GM19099 (cell line): Measurements from ENCODE around the gene GJB3.

ENCODE experiments used
- POLR2A ChIP-seq: IDR thresholded peaks from 3 replicates; pipeline ENCODE4 v1.6.1; 2011; ENCODE audit warnings: low read depth; ENCODE audit not compliant: insufficient read length; ENCODE audit errors: extremely low read depth

GJB3 gene

DNA sequence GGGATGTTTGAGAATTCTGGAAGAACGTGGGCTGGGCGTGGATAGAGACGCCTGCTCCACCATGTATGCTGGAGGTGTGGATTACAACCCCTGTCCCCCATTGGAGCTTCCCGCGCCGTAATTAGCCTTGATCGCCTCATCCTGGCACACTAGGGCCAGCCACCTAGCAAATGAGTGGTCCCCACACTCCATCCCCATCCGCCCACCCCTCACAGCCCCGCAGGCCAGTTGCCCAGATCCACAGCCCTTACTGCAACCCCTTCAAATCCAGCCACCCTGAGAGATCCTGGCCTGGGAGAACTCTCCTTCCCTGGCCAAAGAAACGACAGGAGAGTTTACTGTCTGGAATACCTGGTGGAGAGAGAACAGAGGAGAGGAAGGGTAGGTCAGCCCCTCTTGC lies 11.4 kb downstream of the GJB3 start:
- no peak for TF ChIP-seq POLR2A

GRCh38 chr1:34792868-34793727 lies 12.1 kb downstream of the GJB3 start, which contains the start of gene GJA4:
TSS of gene GJA4 (plus strand) at chr1:34792999. CDS start at chr1:34794214, 1,215 bp downstream.
- no peak for TF ChIP-seq POLR2A

DNA sequence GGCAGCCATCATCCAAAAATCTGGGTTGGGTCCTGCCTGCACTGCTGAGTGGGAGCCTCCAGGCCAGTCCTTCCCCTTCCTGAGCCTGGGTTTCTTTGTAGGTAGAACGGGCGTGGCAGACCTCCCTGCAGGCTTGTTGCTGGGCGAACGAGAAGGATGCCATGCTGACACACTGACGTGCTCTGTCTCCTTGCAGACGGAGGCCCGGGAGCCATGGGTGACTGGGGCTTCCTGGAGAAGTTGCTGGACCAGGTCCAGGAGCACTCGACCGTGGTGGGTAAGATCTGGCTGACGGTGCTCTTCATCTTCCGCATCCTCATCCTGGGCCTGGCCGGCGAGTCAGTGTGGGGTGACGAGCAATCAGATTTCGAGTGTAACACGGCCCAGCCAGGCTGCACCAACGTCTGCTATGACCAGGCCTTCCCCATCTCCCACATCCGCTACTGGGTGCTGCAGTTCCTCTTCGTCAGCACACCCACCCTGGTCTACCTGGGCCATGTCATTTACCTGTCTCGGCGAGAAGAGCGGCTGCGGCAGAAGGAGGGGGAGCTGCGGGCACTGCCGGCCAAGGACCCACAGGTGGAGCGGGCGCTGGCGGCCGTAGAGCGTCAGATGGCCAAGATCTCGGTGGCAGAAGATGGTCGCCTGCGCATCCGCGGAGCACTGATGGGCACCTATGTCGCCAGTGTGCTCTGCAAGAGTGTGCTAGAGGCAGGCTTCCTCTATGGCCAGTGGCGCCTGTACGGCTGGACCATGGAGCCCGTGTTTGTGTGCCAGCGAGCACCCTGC lies 13.2 kb downstream of the GJB3 start:
- TF ChIP-seq POLR2A, result no peak

- TF ChIP-seq POLR2A, result no peak
Measured at GRCh38 chr1:34794790-34795180, 13.8 kb downstream of the GJB3 start.

DNA sequence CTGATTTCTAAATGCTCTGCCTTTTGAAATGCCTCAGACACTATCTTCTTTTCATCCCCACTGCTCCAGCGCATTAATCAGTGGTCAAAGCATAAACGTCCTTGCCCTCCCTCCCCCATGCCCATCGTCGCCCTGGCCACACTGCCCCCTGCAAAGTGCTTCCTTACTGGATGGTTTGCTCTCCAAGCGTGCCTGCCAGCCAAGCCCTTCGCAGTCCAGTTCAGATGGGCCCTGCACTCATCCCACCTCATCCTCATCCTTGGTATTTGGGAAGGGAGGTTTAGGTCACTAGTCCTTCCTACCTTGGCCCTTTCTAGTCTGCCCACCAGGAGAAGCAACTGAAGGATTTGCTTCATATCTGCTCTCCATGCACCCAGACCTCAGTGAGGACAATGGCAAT lies 14.9 kb downstream of the GJB3 start:
- no peak for TF ChIP-seq POLR2A

DNA sequence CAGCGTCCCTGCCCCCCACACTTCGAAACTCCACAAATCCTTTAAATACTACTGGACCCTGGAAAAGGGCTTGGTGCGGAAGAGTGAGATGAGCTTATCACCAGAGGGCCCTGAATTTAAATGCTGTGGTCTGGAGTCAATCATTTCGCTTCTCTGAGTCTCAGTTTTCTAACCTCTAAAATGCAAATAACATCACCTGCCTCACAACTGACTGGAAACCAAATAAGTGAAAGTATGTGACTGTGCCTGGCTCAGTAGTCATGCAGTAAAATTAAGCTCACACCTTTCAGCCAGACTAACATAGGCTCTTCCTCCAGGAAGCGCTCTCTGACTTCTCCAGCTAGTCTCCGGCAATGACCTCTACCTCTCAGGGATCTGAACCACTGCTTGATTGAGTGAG lies 16.0 kb downstream of the GJB3 start:
- TF ChIP-seq POLR2A, result no peak

DNA sequence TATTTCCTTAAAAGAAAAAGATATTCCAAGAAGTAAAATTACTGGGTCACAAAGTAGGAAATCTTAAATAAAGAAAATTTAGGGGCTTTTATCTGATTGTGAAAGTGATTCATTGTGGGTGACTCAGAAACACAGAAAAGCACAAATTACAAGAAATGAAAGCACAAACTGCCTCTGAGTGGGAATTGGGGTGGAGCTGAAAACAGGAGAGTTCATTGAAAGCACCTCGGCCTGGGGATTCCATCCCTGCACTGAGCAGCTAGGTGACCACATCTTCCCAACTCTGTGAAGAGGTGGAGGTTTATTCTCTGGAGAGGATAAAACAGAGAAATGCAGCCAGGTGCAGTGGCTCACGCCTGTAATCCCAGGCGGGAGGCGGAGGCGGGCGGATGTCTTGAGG lies 19.2 kb downstream of the GJB3 start:
- no peak for TF ChIP-seq POLR2A

DNA sequence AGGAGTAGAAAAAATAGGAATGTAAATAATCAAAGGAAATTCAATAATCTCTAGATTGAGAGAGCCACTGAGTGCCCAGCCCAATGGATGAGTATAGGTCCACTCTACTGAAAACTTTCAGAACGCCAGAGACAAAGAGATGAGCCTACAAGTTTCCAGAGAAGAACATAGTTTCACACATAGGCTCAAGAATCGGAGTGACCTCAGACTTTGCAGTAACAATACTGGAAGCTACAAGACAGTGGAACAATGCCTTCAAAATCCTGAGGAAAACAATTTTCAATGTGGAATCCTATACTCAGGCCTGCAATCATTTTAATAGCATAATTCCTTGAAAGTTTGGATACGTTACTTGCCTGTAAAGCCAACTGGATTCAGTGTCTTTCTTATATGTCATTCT lies 22.8 kb downstream of the GJB3 start:
- no peak for TF ChIP-seq POLR2A

DNA sequence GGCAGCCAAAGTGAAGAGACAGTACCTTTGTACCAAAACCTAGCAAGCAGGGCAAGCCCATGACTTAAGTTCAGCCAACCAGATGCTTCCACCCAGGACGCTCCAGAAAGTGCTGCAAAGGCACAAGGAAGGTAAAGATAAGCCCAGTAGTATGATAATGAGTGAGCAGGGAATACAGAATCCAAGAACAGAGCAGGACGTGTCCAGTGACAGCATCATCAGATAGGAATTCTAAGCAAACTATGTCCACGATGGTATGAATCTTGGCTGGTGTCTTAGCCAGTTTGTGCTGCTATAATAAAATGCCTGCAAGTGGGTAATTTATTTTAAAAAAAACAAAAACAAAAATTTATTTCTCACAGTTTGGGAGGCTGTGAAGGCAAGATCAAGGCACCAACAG lies 25.4 kb downstream of the GJB3 start:
- TF ChIP-seq POLR2A, result no peak

DNA sequence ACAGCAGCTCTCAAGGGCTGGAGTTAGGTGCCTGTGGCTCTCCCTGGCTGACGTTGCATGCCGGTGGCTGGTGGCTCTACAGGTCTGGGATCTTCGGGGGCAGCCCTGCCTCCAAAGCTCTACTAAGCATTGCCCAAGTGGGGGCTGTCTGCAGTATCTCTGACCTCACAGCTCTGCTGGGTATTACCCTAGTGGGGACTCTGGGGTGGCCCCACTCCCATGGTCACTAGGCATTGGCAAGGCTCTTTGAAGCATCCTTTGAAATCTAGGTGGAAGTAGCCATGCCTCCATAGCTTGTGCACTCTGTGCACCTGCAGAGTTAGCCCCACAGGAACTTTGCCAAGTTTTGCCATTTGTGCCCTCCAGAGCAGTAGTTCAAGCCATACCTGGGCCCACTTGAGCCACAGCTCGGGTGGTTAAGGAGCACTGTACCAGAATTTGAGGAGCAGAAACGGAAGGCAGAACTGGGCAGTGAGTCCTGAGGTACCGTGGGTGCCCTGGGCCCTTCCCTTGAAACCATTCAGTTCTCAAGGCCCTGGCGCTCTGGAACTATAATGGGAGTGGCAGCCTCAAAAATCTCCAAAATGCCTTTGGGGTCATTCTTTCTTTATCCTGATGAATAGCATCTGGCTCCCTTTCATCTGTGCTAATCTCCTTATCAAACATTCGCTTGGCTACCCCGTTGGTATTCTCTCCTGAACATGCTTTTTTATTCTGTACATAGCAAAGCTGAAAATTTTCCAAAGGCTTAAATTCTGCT lies 27.2 kb downstream of the GJB3 start:
- no peak for TF ChIP-seq POLR2A

- no peak for TF ChIP-seq POLR2A
Measured at GRCh38 chr1:34816332-34816731, 35.3 kb downstream of the GJB3 start.

DNA sequence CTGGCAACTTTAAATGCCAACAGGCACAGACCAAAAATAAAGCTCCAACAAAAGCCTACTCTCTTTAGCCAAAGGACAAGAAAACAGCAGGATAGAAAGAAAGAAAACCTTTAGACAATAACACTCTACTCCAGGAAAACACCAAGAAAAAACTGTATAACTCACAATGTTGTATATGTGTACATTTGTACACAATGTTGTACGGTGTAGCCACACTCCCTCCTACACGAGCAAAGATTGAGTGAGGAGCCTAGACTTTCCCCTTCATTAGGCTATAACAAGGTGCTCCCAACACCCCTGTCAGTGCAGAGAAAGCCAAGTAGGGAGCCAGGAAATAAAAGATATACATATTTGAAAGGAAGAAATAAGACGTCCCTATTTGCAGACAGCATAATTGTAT lies 35.8 kb downstream of the GJB3 start:
- TF ChIP-seq POLR2A, result no peak

GRCh38 chr1:34822202-34822601 lies 41.2 kb downstream of the GJB3 start:
- no peak for TF ChIP-seq POLR2A

DNA sequence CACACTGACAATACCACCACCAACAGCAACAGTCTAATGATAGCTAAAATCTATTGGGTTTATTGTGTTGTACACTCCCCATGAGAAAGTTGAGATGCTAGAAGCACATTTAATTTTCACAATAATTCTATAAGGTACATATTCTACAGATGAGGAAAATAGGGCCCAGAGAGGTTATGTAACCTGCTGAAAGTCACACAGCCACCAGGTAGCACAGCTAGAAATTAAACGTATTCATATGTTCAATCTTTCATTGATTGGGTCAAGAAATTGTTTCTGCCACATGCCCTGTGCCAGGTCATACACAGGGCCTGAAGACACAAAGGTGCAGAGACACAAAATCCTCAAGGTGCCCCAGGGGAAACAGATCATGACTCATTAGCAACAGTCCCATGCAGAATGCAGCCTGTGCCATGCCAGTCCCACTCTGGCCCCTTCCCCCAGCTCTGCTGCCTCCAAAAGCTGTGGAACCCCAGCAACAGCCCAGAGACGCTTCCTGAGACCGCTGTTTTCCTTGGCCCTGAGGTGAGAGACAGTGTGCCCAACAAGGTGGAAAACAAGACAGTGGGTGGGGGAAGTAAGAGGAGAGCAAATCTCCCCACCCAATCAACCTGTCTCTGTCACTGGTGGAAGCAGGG lies 43.9 kb downstream of the GJB3 start:
- TF ChIP-seq POLR2A, result no peak
